H1 (cell line): ENCODE data around the gene USP38. TPM values are rescaled to one million over a fixed set of nuclear protein-coding genes. Genes with fewer than 3 reads are reported as not detected.

Experiments
- CTCF ChIA-PET: fragments of 300-600 bp; sonication (Branson Sonifier 250); formaldehyde crosslinking; loops from one replicate; lab custom pipeline; 2021; ENCODE audit not compliant: partially characterized antibody; lab: Charles Lee
- POLR2A ChIA-PET: fragments of 300-600 bp; sonication (Branson Sonifier 250); formaldehyde crosslinking; loops from one replicate; lab custom pipeline; 2021; ENCODE audit warnings: inconsistent platforms; ENCODE audit not compliant: partially characterized antibody; lab: Charles Lee
- DNase-seq, 2 experiments: peaks; one replicate each; pipeline versions ENCODE4 v3.0.0 to v3.0.0-alpha.2; 2010 to 2022; ENCODE audit warnings: low spot score in 2 of 2, low read depth in 1 of 2, mixed read lengths in 1 of 2
- FAIRE-seq: peaks from 2 replicates; lab custom pipeline; 2011; peaks lifted over from hg19 to GRCh38; lab: Jason Lieb, UNC
- H2AFZ ChIP-seq: 2 replicates; pipeline ENCODE4 v1.8.1; 2012; ENCODE audit warnings: low read length, inconsistent platforms
- H2AK5ac ChIP-seq: 2 replicates; pipeline ENCODE4 v1.6.1; 2013; ENCODE audit warnings: low read depth, low read length
- H2BK120ac ChIP-seq: replicated peaks from 2 replicates; pipeline ENCODE3; 2013; ENCODE audit warnings: low read depth, low read length, inconsistent platforms
- H2BK12ac ChIP-seq: 2 replicates; pipeline ENCODE4 v1.6.1; 2013; ENCODE audit warnings: low read depth, low read length
- H2BK15ac ChIP-seq: 2 replicates; pipeline ENCODE4 v1.6.1; 2013; ENCODE audit warnings: low read length
- H2BK20ac ChIP-seq: 2 replicates; pipeline ENCODE4 v1.6.1; 2013; ENCODE audit warnings: low read length
- H2BK5ac ChIP-seq: 2 replicates; pipeline ENCODE4 v1.6.1; 2013; ENCODE audit warnings: low read depth, low read length
- H3K14ac ChIP-seq: 2 replicates; pipeline ENCODE4 v1.6.1; 2013; ENCODE audit warnings: inconsistent platforms; ENCODE audit not compliant: insufficient read length
- H3K18ac ChIP-seq: 2 replicates; pipeline ENCODE4 v1.6.1; 2013; ENCODE audit warnings: low read length; ENCODE audit errors: extremely low read depth
- H3K23ac ChIP-seq: 2 replicates; pipeline ENCODE4 v1.6.1; 2013; ENCODE audit warnings: inconsistent platforms; ENCODE audit not compliant: insufficient read length
- H3K23me2 ChIP-seq: 2 replicates; pipeline ENCODE4 v1.6.1; 2013; ENCODE audit warnings: low read depth, low read length
- H3K27ac ChIP-seq: 2 replicates; pipeline ENCODE4 v1.6.1; 2011; ENCODE audit warnings: low read depth, low read length, inconsistent platforms
- H3K27me3 ChIP-seq, 4 experiments: replicated peaks in 1 of 4; 1 replicate in 1 of 4; 2 replicates in 3 of 4; pipeline versions ENCODE4 v1.6.1 to v1.8.1; 2011 to 2013; ENCODE audit warnings: low read length in 3 of 4, mild to moderate bottlenecking in 3 of 4, inconsistent platforms in 2 of 4, mixed read lengths in 2 of 4, moderate library complexity in 1 of 4; ENCODE audit not compliant: control insufficient read depth in 3 of 4, insufficient read depth in 3 of 4; ENCODE audit errors: extremely low read depth in 1 of 4
- H3K36me3 ChIP-seq, 4 experiments: 2 replicates each; pipeline versions ENCODE4 v1.6.1 to v1.8.1; 2011 to 2013; ENCODE audit warnings: mild to moderate bottlenecking in 4 of 4, low read length in 3 of 4, moderate library complexity in 2 of 4, control low read depth in 1 of 4, inconsistent platforms in 1 of 4; ENCODE audit not compliant: insufficient read depth in 4 of 4, control insufficient read depth in 2 of 4
- H3K4ac ChIP-seq: replicated peaks from 2 replicates; pipeline ENCODE3; 2013; ENCODE audit warnings: low read length, low read depth, mixed read lengths, inconsistent platforms; ENCODE audit not compliant: insufficient read length
- H3K4me1 ChIP-seq, 4 experiments: replicated peaks in 1 of 4; 1 replicate in 1 of 4; 2 replicates in 3 of 4; pipeline versions ENCODE4 v1.6.1 to v1.8.1; 2011 to 2013; ENCODE audit warnings: low read length in 3 of 4, inconsistent platforms in 2 of 4, mixed read lengths in 1 of 4; ENCODE audit not compliant: insufficient read depth in 4 of 4, control insufficient read depth in 3 of 4
- H3K4me2 ChIP-seq, 2 experiments: 2 replicates each; pipeline versions ENCODE4 v1.6.1 to v1.8.1; 2011 to 2013; ENCODE audit warnings: low read depth in 2 of 2, low read length in 2 of 2, control low read depth in 1 of 2, inconsistent platforms in 1 of 2, mild to moderate bottlenecking in 1 of 2; ENCODE audit not compliant: insufficient read depth in 1 of 2
- H3K4me3 ChIP-seq, 4 experiments: fragments of 200-600, 300-600 bp in 1 of 4; sonication (generic), shearing (Covaris generic), sonication (Bioruptor Twin) in 1 of 4; 2 replicates each; pipeline versions ENCODE4 v1.5.1 to v1.8.1; 2011 to 2016; ENCODE audit warnings: low read length in 4 of 4, low read depth in 3 of 4, control low read depth in 2 of 4, inconsistent platforms in 2 of 4, mild to moderate bottlenecking in 2 of 4, mixed read lengths in 1 of 4, moderate library complexity in 1 of 4; ENCODE audit not compliant: insufficient read depth in 2 of 4; ENCODE audit errors: extremely low read depth in 1 of 4
- H3K56ac ChIP-seq: replicated peaks from 2 replicates; pipeline ENCODE3; 2013; ENCODE audit warnings: low read depth, mild to moderate bottlenecking, mixed read lengths, low read length, inconsistent platforms; ENCODE audit not compliant: insufficient read length
- H3K79me1 ChIP-seq: 2 replicates; pipeline ENCODE4 v1.6.1; 2013; ENCODE audit warnings: low read depth, low read length, control low read depth
- H3K79me2 ChIP-seq, 2 experiments: 2 replicates each; pipeline versions ENCODE4 v1.6.1 to v1.8.1; 2012 to 2013; ENCODE audit warnings: low read length in 2 of 2, mild to moderate bottlenecking in 2 of 2, inconsistent platforms in 1 of 2; ENCODE audit not compliant: insufficient read depth in 2 of 2, control insufficient read depth in 1 of 2
- H3K9ac ChIP-seq, 4 experiments: replicated peaks in 1 of 4; 1 replicate in 1 of 4; 2 replicates in 3 of 4; pipeline versions ENCODE4 v1.6.1 to v1.8.1; 2011 to 2013; ENCODE audit warnings: low read depth in 3 of 4, low read length in 3 of 4, control low read depth in 2 of 4, mild to moderate bottlenecking in 2 of 4, moderate library complexity in 2 of 4, inconsistent platforms in 1 of 4; ENCODE audit errors: extremely low read depth in 1 of 4
- H3K9me3 ChIP-seq, 2 experiments: 2 replicates each; pipeline versions ENCODE4 v1.6.1 to v1.8.1; 2012 to 2013; ENCODE audit warnings: mild to moderate bottlenecking in 2 of 2, moderate library complexity in 2 of 2, control low read depth in 1 of 2, inconsistent platforms in 1 of 2, low read depth in 1 of 2, low read length in 1 of 2, mixed read lengths in 1 of 2; ENCODE audit not compliant: insufficient read depth in 2 of 2
- H4K20me1 ChIP-seq, 2 experiments: replicated peaks in 1 of 2; 2 replicates each; pipeline versions ENCODE3 to v1.8.1; 2011 to 2013; ENCODE audit warnings: inconsistent platforms in 2 of 2, low read length in 2 of 2, mild to moderate bottlenecking in 1 of 2; ENCODE audit not compliant: insufficient read depth in 2 of 2, control insufficient read depth in 1 of 2
- H4K5ac ChIP-seq: 2 replicates; pipeline ENCODE4 v1.6.1; 2013; ENCODE audit warnings: low read length, low read depth, mixed read lengths, inconsistent platforms; ENCODE audit not compliant: insufficient read length
- H4K8ac ChIP-seq: 2 replicates; pipeline ENCODE4 v1.8.0; 2013; ENCODE audit warnings: mild to moderate bottlenecking, moderate library complexity, low read length, inconsistent platforms; ENCODE audit not compliant: insufficient read depth; ENCODE audit errors: extremely low read depth
- H4K91ac ChIP-seq: replicated peaks from 2 replicates; pipeline ENCODE3; 2013; ENCODE audit warnings: low read length, mixed read lengths, inconsistent platforms; ENCODE audit not compliant: insufficient read length
- ATF3 ChIP-seq: IDR thresholded peaks from 2 replicates; pipeline ENCODE4 v1.6.1; 2011; ENCODE audit warnings: low read depth, mild to moderate bottlenecking, low read length; ENCODE audit not compliant: insufficient read depth
- SP1 ChIP-seq: IDR thresholded peaks from 2 replicates; pipeline ENCODE4 v1.6.1; 2011; ENCODE audit warnings: low read depth, low read length
- WGBS, 2 experiments: shearing (Covaris generic) in 1 of 2; methylation state at CpG; one replicate each; pipeline versions ENCODE4 v1.1.6 to v1.1.7; 2013 to 2015; ENCODE audit warnings: low lambda C conversion rate in 2 of 2, mixed read lengths in 2 of 2, inconsistent platforms in 1 of 2, low coverage in 1 of 2, missing lambda C conversion rate in 1 of 2; ENCODE audit not compliant: insufficient replicate concordance in 2 of 2, insufficient coverage in 1 of 2, insufficient read length in 1 of 2; ENCODE audit errors: extremely low coverage in 1 of 2, missing lambda C conversion rate in 1 of 2; 5-methylcytosine and 5-hydroxymethylcytosine counted together
- long read RNA-seq, 2 experiments: library from RNA in 1 of 2; library from capped mRNA in 1 of 2; stranded (forward); transcript quantifications; one replicate each; pipeline ENCODE4 v2.0.0, GENCODE V29; 2021; ENCODE audit warnings: inconsistent platforms in 1 of 2
- polyA minus RNA-seq, 3 experiments: library from RNA; depleted of rRNA, polyadenylated mRNA; stranded (reverse); fragments of >200 nt; gene quantifications; 1 replicate in 2 of 3; 2 replicates in 1 of 3; pipeline ENCODE4 v1.2.3, GENCODE V29; 2011
- polyA plus RNA-seq, 7 experiments: library from polyadenylated mRNA; depleted of rRNA in 3 of 7; stranded (reverse) in 5 of 7; unstranded in 2 of 7; fragments of >200 nt in 5 of 7; fragments of 200-250 nt in 2 of 7; gene quantifications; 1 replicate in 5 of 7; 2 replicates in 1 of 7; 4 replicates in 1 of 7; pipeline versions ENCODE4 v1.2.1 to v1.2.3, GENCODE V29; 2011 to 2013; ENCODE audit warnings: missing spikeins in 2 of 7, mixed read lengths in 2 of 7
- total RNA-seq: library from RNA; stranded (reverse); fragmentation: NEBNext Ultra II Directional; extraction: Animal tissue kit (Norgen Biotek cat#: 25700); gene quantifications from 2 replicates; pipeline ENCODE4 v1.2.1, GENCODE V29; 2021

The USP38 gene, protein sequence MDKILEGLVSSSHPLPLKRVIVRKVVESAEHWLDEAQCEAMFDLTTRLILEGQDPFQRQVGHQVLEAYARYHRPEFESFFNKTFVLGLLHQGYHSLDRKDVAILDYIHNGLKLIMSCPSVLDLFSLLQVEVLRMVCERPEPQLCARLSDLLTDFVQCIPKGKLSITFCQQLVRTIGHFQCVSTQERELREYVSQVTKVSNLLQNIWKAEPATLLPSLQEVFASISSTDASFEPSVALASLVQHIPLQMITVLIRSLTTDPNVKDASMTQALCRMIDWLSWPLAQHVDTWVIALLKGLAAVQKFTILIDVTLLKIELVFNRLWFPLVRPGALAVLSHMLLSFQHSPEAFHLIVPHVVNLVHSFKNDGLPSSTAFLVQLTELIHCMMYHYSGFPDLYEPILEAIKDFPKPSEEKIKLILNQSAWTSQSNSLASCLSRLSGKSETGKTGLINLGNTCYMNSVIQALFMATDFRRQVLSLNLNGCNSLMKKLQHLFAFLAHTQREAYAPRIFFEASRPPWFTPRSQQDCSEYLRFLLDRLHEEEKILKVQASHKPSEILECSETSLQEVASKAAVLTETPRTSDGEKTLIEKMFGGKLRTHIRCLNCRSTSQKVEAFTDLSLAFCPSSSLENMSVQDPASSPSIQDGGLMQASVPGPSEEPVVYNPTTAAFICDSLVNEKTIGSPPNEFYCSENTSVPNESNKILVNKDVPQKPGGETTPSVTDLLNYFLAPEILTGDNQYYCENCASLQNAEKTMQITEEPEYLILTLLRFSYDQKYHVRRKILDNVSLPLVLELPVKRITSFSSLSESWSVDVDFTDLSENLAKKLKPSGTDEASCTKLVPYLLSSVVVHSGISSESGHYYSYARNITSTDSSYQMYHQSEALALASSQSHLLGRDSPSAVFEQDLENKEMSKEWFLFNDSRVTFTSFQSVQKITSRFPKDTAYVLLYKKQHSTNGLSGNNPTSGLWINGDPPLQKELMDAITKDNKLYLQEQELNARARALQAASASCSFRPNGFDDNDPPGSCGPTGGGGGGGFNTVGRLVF
- total RNA-seq, result 10.5 and 10.8 TPM in 2 replicates
- 3.2 and 3.3 TPM in 2 replicates for polyA plus RNA-seq (2011; rRNA removed)
- 3.7 TPM for polyA plus RNA-seq (2011; cell fraction: cytosol; rRNA removed)
- 4.8 TPM for polyA plus RNA-seq (2011; cell fraction: nucleus; rRNA removed)
- 3.2 to 5.2 TPM (median 4.5 TPM) in 4 replicates for polyA plus RNA-seq (2012, experiment 1 of 2)
- 0.45 TPM for polyA plus RNA-seq (2012, experiment 2 of 2)
- 3.8 TPM for polyA plus RNA-seq (2013, experiment 1 of 2)
- polyA plus RNA-seq (2013, experiment 2 of 2), result 3.6 TPM
- 20.9 and 22.1 TPM in 2 replicates for polyA minus RNA-seq (2011; rRNA and poly(A)+ RNA removed)
- 11.7 TPM for polyA minus RNA-seq (2011; cell fraction: cytosol; rRNA and poly(A)+ RNA removed)
- 27.6 TPM for polyA minus RNA-seq (2011; cell fraction: nucleus; rRNA and poly(A)+ RNA removed)
- long read RNA-seq, experiment 1, full-length matches to known transcripts, result 1 of 5 reads
- long read RNA-seq, experiment 1, partial matches to known transcripts, result 2 of 5 reads
- long read RNA-seq, experiment 1, other reads (novel, unspliced or antisense), result 2 of 5 reads
- long read RNA-seq, experiment 2, partial matches to known transcripts, result 0 of 4 reads
- long read RNA-seq, experiment 2, other reads (novel, unspliced or antisense), result 4 of 4 reads

- Histone ChIP-seq H3K23me2 (peaks cover 10% of the 10 kb centered on the region), H4K5ac (peak within 1 kb of the TSS; percentile 93), H3K9ac (peak within 1 kb of the TSS; percentile 64 to 97 (median 82)), H2BK15ac (no peak within 1 kb of the TSS), H4K8ac (peak within 1 kb of the TSS; percentile 97; the same call in 1 of the 2 replicates), H3K23ac (no peak within 1 kb of the TSS), H3K79me1 (0 out of 2 replicates have a peak, but pooled peaks cover 6% of the 10 kb centered on the region), H2BK12ac (peak within 1 kb of the TSS; percentile 87; the same call in 1 of the 2 replicates), H3K4me3 (peak within 1 kb of the TSS; percentile 84 to 98 (median 90)), H3K4me2 (peak within 1 kb of the TSS; percentile 70 to 98), H2AFZ (peak within 1 kb of the TSS; percentile 100), H3K27ac (peak within 1 kb of the TSS; percentile 86), H2BK5ac (peak within 1 kb of the TSS; percentile 86), H3K9me3 (no peaks in the 10 kb centered on the region), H3K4ac (peak within 1 kb of the TSS; percentile 21), H3K79me2 (peaks cover 6 to 47% of the 10 kb centered on the region in 2 experiments; a peak in 2 of 4 replicates), H3K36me3 (peaks cover 0 to 13% (median 0%) of the 10 kb centered on the region in 4 experiments; a peak in 1 of 8 replicates), H2AK5ac (peak within 1 kb of the TSS; percentile 33; the same call in 1 of the 2 replicates), H3K14ac (no peak within 1 kb of the TSS), H3K27me3 (no peaks in the 10 kb centered on the region), H2BK20ac (no peak within 1 kb of the TSS; the same call in 1 of the 2 replicates), H2BK120ac (peak within 1 kb of the TSS; percentile 22), H4K20me1 (peaks cover 6 to 12% of the 10 kb centered on the region in 2 experiments), H4K91ac (peak within 1 kb of the TSS; percentile 79), H3K56ac (peak within 1 kb of the TSS; percentile 73), H3K4me1 (peaks cover 0 to 2% (median 0%) of the 10 kb centered on the region in 4 experiments; a peak in 2 of 7 replicates), H3K18ac (peak within 1 kb of the TSS; percentile 68; the same call in 1 of the 2 replicates)
- 1% methylated on average over 47 of the region's 71 CpGs; no CpG with 5 or more reads in 1 of the 2 experiments for WGBS, 2 experiments
- POLR2A ChIA-PET, result interaction anchor here (0.7 to 1.7 kb wide), 4 partner anchors 9 to 326 kb away, joined by 3 to 5 read pairs (median 4); no protein-coding TSS in a partner anchor
- peak; percentile 66 to 81 for DNase-seq
- FAIRE-seq, result no peak
- CTCF ChIA-PET, result interaction anchor here (0.8 kb wide), 1 partner anchor 261 kb away, joined by 3 read pairs; no protein-coding TSS in a partner anchor
- TF ChIP-seq SP1 (peak; percentile 51; the same call in 1 of the 2 replicates), ATF3 (no peak)
Observed at GRCh38 chr4:143184503-143185252, at the start of gene USP38. Gene USP38 (plus strand): TSS chr4:143184917. CDS start chr4:143185451, 534 bp downstream.
